Measurements from ENCODE around the gene TMSB4X.
"Not testable (repeated sequence)": the region's sequence is repeated elsewhere in the genome, so short reads cannot be mapped to it uniquely, and the experiment has no call there.

TMSB4X gene

DNA sequence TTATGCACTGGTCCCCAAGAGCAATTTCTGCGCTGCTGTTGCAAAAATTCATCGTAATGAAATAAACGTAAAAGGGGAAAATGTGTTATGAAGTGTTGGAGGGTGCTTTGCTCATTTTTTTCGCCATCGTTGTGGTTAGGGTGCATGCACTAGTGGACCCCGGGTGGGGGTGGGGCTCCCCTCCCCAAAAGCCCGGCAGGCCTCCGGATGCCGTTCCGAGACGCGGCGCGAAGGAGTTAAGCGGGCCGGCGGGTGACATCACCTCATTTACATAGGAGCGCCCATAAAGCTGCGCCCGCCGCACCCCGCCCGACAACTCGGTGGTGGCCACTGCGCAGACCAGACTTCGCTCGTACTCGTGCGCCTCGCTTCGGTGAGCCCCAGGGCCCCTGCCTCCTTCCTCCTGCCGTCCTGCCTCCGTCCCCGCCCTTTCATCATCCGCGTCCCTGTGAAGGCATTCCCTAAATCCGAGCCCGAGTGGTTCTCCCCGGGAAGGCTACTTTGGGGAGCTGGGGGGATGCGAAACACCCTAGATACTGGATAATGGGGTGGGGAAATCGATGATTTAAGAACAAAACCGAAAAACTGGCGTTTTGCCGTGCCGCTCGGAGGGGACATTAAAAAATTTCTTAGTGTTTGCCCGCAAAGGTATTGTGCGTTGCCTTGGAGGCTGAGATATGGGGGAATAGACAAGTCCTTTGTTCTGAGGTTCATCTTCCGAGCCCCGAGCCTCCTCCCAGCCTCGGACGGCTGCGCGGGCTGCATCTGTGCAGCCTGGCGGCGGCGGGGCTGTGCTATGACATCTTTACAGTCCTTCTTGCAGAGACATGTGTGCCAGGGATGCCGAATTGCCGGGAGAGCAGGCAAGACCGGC is at the start of gene TMSB4X:
TSS of gene TMSB4X (plus strand) at position 315 of the 874 bp plus-strand sequence.
- DNase-seq (ENCODE audit: low read depth in 1 of 2, low spot score in 1 of 2): peak; percentile 75

DNA sequence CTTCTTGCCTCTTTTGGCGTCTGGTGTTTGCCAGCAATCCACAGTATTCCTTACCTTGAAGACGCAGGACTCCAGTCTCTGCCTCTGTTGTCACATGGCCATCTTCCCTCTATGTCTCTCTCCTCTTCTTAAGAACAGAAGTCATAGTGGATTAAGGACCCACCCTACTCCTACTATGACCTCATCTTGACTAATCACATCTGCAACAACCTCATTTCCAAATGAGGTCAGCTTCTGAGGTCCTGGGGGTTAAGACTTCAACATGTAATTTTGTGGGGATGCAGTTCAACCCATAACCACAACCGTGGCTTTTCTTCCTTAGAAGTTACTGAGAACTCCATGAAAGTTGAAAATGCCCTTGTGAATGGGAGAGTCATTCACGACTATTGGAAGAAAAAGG is 45.2 kb upstream of the TMSB4X start:
- no peak for DNase-seq (ENCODE audit: low read depth in 1 of 2, low spot score in 1 of 2)

DNA sequence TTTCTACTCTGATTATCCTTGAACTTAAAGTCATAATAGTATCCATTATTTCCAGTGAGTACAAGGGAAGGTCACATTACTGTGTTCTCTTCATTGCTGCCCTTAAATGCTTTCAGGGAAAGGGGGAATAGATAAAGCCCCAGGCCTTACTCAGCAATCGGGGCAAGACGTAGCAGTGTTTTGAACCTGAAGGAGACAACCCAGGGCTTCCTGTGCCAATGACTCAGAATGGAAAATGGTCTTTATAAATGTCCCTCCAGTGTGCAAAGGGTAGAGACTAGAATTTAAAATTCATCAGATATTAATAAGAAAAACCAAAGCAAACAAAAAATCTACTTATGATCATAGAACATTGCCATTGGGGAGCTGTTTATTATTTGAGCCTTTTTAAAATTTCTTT is 44.8 kb upstream of the TMSB4X start:
- DNase-seq (ENCODE audit: low read depth in 1 of 2, low spot score in 1 of 2): no peak

DNA sequence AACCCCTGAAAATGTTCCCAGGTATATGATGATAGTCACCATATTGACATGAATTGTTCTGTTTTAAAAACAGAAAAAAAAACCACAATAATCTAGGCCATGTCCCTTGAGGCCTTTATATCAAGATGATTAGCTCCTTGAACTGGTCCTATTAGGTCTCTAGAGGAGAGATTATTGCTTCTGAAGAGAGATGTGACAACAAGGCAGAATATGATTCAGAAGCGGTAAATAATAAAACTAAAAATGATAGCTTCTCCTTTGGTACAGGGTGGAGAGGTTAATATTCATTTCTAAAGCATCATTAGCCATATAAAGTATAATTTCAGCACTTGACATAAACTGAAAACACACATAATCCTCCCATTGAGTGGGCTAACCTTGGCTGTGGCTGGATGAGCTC is 42.7 kb upstream of the TMSB4X start:
- no peak for DNase-seq (ENCODE audit: low read depth in 1 of 2, low spot score in 1 of 2)

DNA sequence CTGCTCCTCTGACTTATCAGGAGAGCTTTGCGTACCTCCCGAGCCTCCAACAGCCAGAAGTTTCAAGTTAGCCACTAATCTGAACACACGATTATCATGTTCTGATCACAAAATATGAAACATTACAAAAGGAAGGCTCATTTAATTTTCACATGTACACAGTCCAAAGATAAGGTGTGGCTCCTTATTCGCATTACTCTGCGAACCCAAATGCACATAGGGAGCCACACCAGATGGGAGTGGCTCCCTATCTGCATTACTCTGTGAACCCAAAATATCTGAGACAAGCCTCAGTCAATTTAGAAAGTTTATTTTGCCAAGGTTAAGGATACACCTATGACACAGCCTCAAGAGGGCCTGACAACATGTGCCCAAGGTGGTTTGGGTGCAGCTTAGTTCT is 40.1 kb upstream of the TMSB4X start:
- no peak for DNase-seq (ENCODE audit: low read depth in 1 of 2, low spot score in 1 of 2)

DNA sequence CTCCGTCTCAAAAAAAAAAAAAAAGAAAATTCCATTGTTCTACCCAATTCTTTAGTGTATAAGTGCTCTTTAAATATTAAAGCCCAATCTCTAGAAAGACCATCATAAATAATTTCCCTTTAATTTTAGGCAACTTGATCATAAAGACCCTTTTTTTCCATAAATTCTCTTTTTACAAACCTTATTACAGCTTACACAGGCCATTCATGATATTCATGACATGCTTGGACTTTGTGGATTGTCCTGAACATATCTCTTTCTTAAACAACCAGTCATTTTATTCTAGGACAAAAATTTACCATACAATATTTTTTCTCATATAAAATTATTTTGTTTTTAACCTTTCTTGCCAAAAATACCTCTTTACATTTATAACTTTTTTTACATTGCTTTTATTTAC is 38.0 kb upstream of the TMSB4X start:
- no peak for DNase-seq (ENCODE audit: low read depth in 1 of 2, low spot score in 1 of 2)

DNA sequence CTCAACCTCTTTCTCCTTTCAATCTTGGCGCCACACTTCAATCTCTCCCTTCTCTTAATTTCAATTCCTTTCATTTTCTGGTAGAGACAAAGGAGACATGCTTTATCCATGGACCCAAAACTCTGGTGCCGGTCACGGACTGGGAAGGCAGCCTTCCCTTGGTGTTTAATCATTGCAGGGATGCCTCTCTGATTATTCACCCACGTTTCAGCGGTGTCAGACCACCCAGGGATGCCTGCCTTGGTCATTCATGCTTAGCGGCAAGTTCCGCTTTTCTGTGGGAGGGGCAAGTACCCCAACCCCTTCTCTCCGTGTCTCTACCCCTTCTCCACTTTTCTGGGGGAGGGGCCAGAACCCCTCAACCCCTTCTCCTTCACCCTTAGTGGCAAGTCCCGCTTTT is 34.4 kb upstream of the TMSB4X start:
- DNase-seq (ENCODE audit: low read depth in 1 of 2, low spot score in 1 of 2): not testable (repeated sequence)

DNA sequence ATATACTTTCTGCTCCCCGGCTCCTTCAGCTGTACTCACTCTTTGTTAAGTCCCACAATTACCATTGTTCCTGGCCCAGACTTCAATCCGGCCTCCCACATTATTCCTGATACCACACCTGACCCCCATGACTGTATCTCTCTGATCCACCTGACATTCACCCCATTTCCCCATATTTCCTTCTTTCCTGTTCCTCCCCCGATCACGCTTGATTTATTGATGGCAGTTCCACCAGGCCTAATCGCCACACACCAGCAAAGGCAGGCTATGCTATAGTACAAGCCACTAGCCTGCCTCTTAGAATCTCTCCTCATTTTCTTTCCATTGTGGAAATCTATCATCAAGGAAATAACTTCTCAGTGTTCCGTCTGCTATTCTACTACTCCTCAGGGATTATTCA is 31.3 kb upstream of the TMSB4X start:
- not testable (repeated sequence) for DNase-seq (ENCODE audit: low read depth in 1 of 2, low spot score in 1 of 2)

DNA sequence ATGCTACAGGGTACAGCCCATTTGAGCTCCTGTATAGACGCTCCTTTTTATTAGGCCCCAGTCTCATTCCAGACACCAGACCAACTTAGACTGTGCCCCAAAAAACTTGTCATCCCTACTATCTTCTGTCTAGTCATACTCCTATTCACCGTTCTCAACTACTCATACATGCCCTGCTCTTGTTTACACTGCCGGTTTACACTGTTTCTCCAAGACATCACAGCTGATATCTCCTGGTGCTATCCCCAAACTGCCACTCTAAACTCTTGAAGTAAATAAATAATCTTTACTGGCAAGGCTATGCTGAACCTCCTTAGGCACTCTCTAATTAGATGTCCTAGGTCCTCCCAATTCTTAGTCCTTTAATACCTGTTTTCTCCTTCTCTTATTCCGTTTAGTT is 30.5 kb upstream of the TMSB4X start:
- not testable (repeated sequence) for DNase-seq (ENCODE audit: low read depth in 1 of 2, low spot score in 1 of 2)

DNA sequence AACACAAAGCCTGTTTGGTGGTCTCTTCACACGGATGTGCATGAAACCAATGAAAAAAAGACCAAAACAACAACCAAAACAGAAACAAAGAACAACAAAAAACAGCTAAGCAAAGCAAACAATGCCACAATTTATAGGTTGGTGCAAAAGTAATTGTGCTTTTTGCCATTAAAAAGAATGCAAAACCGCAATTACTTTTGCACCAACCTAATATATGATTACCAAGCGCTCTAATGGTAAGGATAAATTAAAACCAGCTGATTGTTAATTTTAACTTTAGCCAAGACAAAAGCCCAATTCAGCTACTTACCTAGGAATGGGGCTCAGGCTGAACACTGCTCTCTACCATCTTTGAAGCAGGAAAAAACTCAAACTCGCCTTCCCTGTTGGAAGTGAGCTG is 29.4 kb upstream of the TMSB4X start:
- no peak for DNase-seq (ENCODE audit: low read depth in 1 of 2, low spot score in 1 of 2)

DNA sequence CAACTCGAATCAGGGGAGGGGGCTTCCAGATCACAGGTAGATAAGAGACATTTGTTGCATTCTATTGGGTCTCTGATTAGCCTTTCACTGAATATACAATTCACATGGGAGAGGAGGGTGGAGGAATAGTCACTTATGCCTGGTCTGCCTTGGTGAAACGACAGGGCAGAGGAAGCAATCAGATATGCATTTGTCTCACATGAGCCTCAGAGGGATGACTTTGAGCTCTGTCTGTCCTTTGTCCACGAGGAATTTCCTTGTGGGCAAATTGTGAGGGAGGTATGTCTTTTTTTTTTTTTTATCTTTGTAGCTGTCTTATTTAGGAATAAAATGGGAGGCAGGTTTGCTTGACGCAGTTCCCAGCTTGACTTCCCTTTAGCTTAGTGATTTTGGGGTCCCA is 28.5 kb upstream of the TMSB4X start:
- no peak for DNase-seq (ENCODE audit: low read depth in 1 of 2, low spot score in 1 of 2)

DNA sequence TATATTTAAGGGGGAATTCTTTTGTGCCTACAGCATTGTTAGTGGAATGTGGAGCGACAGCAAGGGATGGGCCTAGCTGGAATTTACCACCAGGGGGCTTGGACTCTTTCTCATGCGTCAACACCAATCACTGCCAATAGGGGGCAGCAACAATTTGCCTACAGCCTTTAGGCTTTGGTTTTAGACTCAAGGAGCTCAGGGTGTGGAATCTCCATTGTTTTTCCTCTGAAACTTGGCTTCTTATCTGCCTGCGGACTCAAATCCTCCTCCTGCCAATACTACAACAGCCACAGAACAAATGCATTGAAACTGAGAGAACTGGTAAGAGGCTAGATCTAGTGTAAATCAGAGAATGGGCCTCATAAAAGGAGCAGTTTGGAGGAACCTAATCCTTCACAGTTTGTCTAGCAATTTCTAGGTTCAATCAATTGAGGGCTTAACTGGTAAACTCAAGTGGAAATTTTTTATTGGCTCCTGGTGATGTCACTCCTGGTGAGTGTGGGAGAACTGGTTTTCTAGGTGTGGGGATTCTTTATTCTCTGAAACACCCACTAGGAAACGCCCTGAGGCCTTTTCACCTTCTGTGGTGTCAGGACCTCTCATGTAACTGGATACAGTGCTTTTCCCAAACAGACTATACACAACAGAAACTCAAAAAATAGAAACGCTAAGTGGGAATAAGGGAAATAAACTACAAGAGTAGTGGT is 27.9 kb upstream of the TMSB4X start:
- DNase-seq (ENCODE audit: low read depth in 1 of 2, low spot score in 1 of 2): peak; percentile 26 to 59

DNA sequence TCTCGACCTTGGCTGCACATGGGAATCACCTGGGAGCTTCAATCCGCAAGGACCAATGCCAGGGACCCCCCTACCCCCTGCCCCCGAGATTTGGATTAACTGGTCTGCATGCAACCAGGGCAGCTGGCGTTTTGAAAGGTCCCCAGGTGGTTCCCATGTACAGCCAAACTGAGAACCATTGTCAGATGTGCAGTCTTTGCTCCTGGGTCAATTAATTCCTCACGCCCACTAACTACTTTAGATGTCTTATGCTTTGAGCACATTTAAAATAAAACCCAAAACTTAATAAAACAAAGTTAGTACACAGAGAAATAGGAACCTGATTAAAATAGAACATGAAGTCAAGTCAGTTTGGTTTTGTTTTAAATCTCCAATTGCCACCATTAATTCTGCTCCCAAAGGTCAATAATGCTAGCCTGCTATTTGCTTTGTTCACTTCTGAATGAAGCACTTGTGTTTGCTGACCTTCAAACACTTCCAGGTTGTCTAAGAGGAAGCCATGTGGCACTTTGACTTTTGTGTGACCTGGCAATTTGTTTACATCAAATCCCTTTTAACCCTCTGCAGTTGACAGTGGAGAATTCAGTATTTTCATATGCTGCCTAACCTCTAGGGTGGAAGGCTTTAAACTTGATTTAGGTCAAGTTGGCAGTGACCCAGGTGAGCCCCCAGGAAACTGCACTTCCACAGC is 27.2 kb upstream of the TMSB4X start:
- no peak for DNase-seq (ENCODE audit: low read depth in 1 of 2, low spot score in 1 of 2)

DNA sequence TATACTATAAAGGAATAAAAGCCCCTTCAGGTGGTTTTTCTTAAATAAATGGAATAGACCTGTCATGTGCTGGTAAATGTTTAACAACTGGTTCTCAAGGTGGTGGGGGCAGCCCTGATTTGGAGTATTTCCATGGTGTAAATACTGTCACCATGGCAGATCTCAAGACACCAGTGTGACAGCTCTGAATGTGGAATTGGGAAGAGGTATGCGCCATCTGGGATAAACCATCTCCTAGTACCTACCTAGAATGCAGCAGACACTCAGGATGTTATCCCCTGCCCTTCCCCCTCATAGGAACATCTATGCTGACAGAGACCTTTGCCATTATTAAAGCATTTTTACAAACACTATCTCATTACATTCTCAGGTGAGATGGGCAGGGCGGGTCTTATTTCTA is 26.4 kb upstream of the TMSB4X start:
- no peak for DNase-seq (ENCODE audit: low read depth in 1 of 2, low spot score in 1 of 2)

DNA sequence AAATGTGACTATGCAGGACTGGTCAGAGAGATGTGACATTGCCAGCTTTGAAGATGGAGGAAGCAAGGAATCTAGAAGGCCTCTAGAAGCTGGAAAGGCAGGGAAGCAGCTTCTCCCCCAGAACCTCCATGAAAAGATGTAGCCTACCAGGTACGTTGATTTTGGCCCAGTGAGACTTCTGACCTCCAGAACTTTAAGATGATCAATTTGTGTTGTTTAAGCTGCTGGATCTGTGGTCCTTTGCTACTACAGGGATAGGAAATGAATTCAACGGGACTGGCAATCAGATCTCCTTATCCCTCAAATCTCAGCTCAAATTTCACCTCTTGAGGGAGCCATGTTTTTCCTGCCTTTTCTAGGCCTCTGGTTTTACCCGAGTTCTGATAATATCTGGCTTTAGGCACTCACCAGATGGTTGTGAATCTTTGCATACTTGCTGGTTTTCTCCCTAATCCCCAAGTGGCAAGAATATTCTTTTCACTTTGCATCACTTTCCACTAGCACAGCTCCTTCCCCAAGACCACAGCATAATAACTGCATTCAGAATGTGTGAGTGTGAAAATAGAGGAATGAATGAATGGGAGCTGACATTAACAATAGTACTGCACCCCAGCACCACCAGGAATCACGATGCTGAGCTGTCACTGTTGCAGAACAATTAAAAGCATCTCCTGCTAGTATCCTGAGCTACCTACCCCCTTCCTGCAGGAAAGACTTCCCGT is 25.5 kb upstream of the TMSB4X start:
- no peak for DNase-seq (ENCODE audit: low read depth in 1 of 2, low spot score in 1 of 2)

DNA sequence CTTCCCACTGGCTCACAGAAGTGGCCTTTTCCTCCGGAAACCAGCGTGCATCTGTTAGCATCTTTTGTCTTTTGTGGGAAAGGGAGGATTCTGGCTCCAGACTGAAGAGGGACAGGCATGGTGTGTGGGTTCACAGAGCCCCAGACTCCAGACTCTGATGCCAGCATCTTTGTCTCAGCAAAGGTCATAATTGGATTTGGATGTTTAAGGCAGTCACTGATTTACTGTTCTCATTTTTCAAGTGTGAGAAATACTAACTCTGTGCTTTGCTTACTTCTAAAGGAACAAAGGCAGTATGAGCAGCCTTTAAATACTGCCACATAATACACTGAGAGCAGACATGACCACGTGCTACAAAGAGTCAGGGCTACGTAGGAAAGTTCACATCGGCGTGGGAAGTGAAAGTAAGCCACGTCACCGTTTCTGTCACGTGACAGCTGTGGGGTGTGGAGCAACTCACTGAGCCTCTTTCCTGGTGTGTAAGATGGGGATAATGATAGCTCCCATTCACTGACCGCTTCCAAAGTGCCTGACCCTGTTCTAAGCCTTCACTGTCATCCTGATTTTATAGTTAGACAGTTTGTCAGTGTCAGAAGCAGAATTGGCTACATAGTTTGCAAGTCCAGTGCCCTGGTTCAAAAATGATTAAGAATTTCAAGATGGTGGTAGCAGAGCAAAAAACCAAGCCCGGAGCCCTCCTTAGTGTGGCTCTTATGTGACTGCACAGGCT is 24.8 kb upstream of the TMSB4X start:
- DNase-seq (ENCODE audit: low read depth in 1 of 2, low spot score in 1 of 2): peak; percentile 47 to 80

DNA sequence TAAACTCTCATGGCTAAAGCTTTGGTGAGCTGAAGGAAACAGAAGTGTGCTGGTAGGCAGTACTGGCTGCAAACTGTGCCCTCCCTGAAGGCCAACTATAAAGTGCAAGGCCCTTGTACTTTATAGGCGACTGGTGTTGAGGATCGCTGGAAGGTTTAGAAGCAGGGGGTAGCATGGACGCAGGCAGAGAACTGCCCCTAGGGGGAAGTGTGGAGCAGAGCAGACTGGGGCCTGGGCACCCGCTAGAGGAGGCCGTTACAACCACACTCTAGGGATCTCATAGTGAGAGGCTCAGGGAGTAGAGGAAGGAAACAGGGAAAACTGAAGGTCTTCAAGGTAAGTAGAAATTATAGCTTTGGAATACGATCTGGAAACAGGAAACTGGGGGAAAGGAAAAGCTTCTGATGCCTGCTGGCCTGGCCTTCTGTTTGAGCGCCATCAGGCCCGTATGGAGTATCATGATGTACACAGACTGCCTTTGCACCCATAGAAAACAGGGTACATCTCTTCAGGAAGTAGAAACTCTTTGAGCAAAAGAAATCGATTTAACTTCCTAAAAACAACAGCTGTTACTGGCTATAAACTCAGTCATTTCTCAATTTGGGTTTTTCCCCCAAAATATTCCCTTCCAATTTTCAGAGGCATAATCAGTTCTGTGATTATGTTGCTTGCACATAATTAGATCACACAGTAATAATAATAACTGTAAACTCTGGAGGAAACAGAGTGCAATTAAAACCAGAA is 23.9 kb upstream of the TMSB4X start:
- DNase-seq (ENCODE audit: low read depth in 1 of 2, low spot score in 1 of 2): peak; percentile 28 to 51

DNA sequence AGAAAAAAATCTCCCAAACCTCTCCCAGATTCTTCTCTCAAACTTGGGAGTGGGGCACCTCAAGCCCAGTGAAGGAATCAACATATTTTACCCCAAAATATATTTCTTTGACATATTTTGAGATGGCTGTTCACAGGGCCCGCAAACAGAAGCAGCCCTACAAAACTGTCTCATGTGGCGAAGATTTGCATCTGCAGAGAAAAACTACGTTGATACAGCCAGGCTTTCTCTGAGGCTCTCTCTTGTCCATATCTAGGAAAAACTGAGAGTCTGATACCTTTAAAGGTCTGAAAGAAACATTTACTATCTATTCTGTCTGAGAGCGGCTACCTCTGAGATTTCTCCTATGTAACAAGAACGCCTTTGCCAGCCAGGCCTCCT is 23.3 kb upstream of the TMSB4X start:
- no peak for DNase-seq (ENCODE audit: low read depth in 1 of 2, low spot score in 1 of 2)

DNA sequence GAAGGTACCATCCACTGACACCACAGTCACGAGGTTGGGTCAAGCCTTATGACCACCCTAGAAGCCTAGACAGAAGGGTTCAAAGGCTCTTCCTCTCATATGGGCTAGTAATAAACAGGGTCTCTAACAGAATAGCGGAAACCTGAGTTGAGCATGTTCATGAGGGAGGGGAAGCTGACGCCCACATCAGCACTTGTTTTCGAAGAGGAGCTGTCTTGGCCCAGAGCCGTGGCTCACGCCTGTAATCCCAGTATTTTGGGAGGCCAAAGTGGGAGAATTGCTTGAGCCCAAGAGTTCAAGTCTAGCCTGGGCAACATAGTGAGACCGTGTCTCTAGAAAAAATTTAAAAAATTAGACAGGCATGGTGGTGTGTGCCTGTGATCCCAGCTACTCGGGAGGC is 21.5 kb upstream of the TMSB4X start:
- no peak for DNase-seq (ENCODE audit: low read depth in 1 of 2, low spot score in 1 of 2)

DNA sequence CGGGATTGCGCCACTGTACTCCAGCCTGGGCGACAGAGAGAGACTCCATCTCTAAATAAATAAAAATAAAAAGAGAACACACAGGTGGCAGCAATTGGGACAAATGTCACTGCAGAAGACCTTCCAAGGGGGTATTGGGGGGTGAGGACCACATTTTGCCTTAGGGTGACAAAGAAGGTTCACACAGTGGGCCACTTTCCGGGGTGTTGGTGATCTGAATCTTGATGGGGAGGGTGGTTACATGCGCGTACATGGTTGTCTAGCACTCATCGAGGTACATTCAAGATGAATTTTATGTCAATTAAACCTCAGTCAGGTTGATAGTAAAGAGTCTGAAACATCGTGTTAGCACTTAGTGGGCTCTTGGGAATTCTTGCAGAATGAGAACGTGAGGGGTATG is 20.5 kb upstream of the TMSB4X start:
- no peak for DNase-seq (ENCODE audit: low read depth in 1 of 2, low spot score in 1 of 2)
